A673 (cell line): ENCODE results near the gene SLBP. TPM values are rescaled to one million over a fixed set of nuclear protein-coding genes. Genes with fewer than 3 reads are reported as not detected.

Experiments
- BruUV-seq: library from RNA; stranded (reverse); fragments of 400-500 nt; replicated peaks from 2 replicates; lab custom pipeline; 2021; lab: Mats Ljungman, UMichigan
- CTCF ChIA-PET: fragments of 300-600 bp; sonication (Branson Sonifier 250); formaldehyde crosslinking; loops from one replicate; lab custom pipeline; 2022; ENCODE audit warnings: antibody characterized with exemption; lab: Charles Lee
- POLR2A ChIA-PET: fragments of 300-600 bp; sonication (Branson Sonifier 250); formaldehyde crosslinking; loops from one replicate; lab custom pipeline; 2022; ENCODE audit warnings: antibody characterized with exemption; ENCODE audit not compliant: low non-redundant PET; lab: Charles Lee
- DNase-seq: peaks from one replicate; pipeline ENCODE4 v3.0.0-alpha.2; 2015; ENCODE audit warnings: low spot score
- H3K27ac ChIP-seq: fragments of 200-600 bp; sonication (generic); 2 replicates; pipeline ENCODE4 v1.5.1; 2016; ENCODE audit warnings: mixed run types, low read depth, mild to moderate bottlenecking, mixed read lengths, antibody characterized with exemption, low read length; ENCODE audit not compliant: poor library complexity, severe bottlenecking
- H3K27me3 ChIP-seq: fragments of 200-600 bp; sonication (generic); replicated peaks from 2 replicates; pipeline ENCODE4 v1.6.1; 2017; ENCODE audit warnings: mixed run types, low read depth, mild to moderate bottlenecking, mixed read lengths, antibody characterized with exemption, low read length; ENCODE audit not compliant: insufficient read depth, poor library complexity
- H3K36me3 ChIP-seq: fragments of 200-600 bp; sonication (generic); 2 replicates; pipeline ENCODE4 v1.6.1; 2016; ENCODE audit warnings: mixed run types, mild to moderate bottlenecking, mixed read lengths, antibody characterized with exemption, low read length; ENCODE audit not compliant: insufficient read depth, poor library complexity, severe bottlenecking
- H3K4me1 ChIP-seq: fragments of 200-600 bp; sonication (generic); 2 replicates; pipeline ENCODE4 v1.6.1; 2017; ENCODE audit warnings: mixed run types, mild to moderate bottlenecking, mixed read lengths, antibody characterized with exemption, low read length; ENCODE audit not compliant: insufficient read depth, poor library complexity, severe bottlenecking
- H3K4me3 ChIP-seq: fragments of 200-600 bp; sonication (generic); 2 replicates; pipeline ENCODE4 v1.5.1; 2016; ENCODE audit warnings: low read depth, mixed run types, mild to moderate bottlenecking, mixed read lengths, low read length; ENCODE audit not compliant: poor library complexity, severe bottlenecking
- H3K9me3 ChIP-seq: fragments of 200-600 bp; sonication (generic); 2 replicates; pipeline ENCODE4 v1.6.1; 2016; ENCODE audit warnings: mixed run types, low read depth, mild to moderate bottlenecking, mixed read lengths, antibody characterized with exemption, low read length; ENCODE audit not compliant: poor library complexity, severe bottlenecking
- CTCF ChIP-seq: fragments of 300-800, 200-600 bp; sonication (generic); conservative IDR thresholded peaks from 2 replicates; pipeline ENCODE4 v1.5.1; 2017; ENCODE audit warnings: low read depth, mild to moderate bottlenecking, antibody characterized with exemption, low read length, moderate library complexity, mixed read lengths
- EZH2 ChIP-seq: fragments of 200-600 bp; sonication (generic); IDR thresholded peaks from 2 replicates; pipeline ENCODE4 v1.6.1; 2017; ENCODE audit warnings: borderline replicate concordance, low read depth, mild to moderate bottlenecking, mixed read lengths, antibody characterized with exemption, low read length; ENCODE audit not compliant: poor library complexity, severe bottlenecking
- intact Hi-C: fragments of 100-400 bp; cut with micrococcal nuclease; formaldehyde crosslinking; loops from one replicate; pipeline ENCODE4 v1.10.0; 2022; ENCODE audit not compliant: unreplicated experiment
- total RNA-seq: library from RNA; stranded (reverse); gene quantifications from 2 replicates; pipeline ENCODE4 v1.2.3, GENCODE V29; 2021

Gene SLBP
- total RNA-seq, 1 experiment from 2014 or later = 85.5 TPM

GRCh38 chr4:1736812-1737211 lies 24.7 kb upstream of the SLBP start:
- no peaks in the 10 kb centered on the region for H3K27me3 ChIP-seq
- intact Hi-C loops = no loop called here
- H3K27ac ChIP-seq = no peak overlapping the region
- TF ChIP-seq EZH2 (no peak), CTCF (no peak)
- peaks cover 97% of the 10 kb centered on the region for H3K36me3 ChIP-seq
- no peak overlapping the region for H3K4me3 ChIP-seq
- CTCF ChIA-PET = no interaction called here
- BruUV-seq = no TSS peak
- no peaks in the 10 kb centered on the region for H3K4me1 ChIP-seq
- POLR2A ChIA-PET = no interaction called here
- peaks cover 17% of the 10 kb centered on the region for H3K9me3 ChIP-seq
- no peak for DNase-seq

GRCh38 chr4:1735215-1735614 lies 23.1 kb upstream of the SLBP start:
- Histone ChIP-seq H3K36me3 (peaks cover 97% of the 10 kb centered on the region), H3K27me3 (no peaks in the 10 kb centered on the region), H3K4me3 (no peak overlapping the region), H3K4me1 (no peaks in the 10 kb centered on the region), H3K27ac (no peak overlapping the region), H3K9me3 (peaks cover 17% of the 10 kb centered on the region)
- DNase-seq = no peak
- TF ChIP-seq EZH2 = no peak
- TF ChIP-seq CTCF = no peak
- ChIA-PET CTCF (no interaction called here), POLR2A (no interaction called here)
- BruUV-seq = no TSS peak
- intact Hi-C loops = no loop called here

GRCh38 chr4:1732911-1733310 lies 20.8 kb upstream of the SLBP start:
- peaks cover 97% of the 10 kb centered on the region for H3K36me3 ChIP-seq
- H3K4me1 ChIP-seq = no peaks in the 10 kb centered on the region
- BruUV-seq = no TSS peak
- peaks cover 11% of the 10 kb centered on the region for H3K9me3 ChIP-seq
- intact Hi-C loops = no loop called here
- ChIA-PET POLR2A (interaction anchor here (0.5 kb wide), 1 partner anchor 116 kb away, joined by 5 read pairs; no protein-coding TSS in a partner anchor), CTCF (interaction anchor here (0.8 kb wide), 1 partner anchor 23 kb away, joined by 3 read pairs; no protein-coding TSS in a partner anchor)
- TF ChIP-seq EZH2 (no peak), CTCF (no peak)
- no peak for DNase-seq
- H3K27me3 ChIP-seq = no peaks in the 10 kb centered on the region
- H3K27ac ChIP-seq = no peak overlapping the region
- no peak overlapping the region for H3K4me3 ChIP-seq
